Transverse colon (tissue), 4 donors: ENCODE results near the gene LRP10. TPM values are rescaled to one million over a fixed set of nuclear protein-coding genes. Genes with fewer than 3 reads are reported as not detected.

Experiments
- DNase-seq: peaks from one replicate; pipeline ENCODE4 v3.0.0-alpha.2; 2019
- H3K27ac ChIP-seq, 4 donors: fragments of 200-600 bp; sonication (generic); 2 replicates each; pipeline ENCODE4 v1.5.1; 2016 to 2018; ENCODE audit warnings: inconsistent platforms in 4 of 4
- H3K27me3 ChIP-seq: fragments of 200-600 bp; sonication (generic); 2 replicates; pipeline ENCODE4 v1.5.1; 2017; ENCODE audit warnings: inconsistent platforms
- H3K36me3 ChIP-seq, 4 donors: fragments of 200-600 bp; sonication (generic); 2 replicates each; pipeline ENCODE4 v1.5.1; 2017 to 2019; ENCODE audit warnings: inconsistent platforms in 4 of 4
- H3K4me1 ChIP-seq, 4 donors: fragments of 200-600 bp; sonication (generic); 2 replicates each; pipeline ENCODE4 v1.5.1; 2017 to 2020; ENCODE audit warnings: inconsistent platforms in 4 of 4
- H3K4me3 ChIP-seq, 4 donors: fragments of 200-600 bp; sonication (generic); 1 replicate in 1 of 4; 2 replicates in 3 of 4; pipeline versions ENCODE4 v1.5.1 to v1.6.1; 2017 to 2019; ENCODE audit warnings: inconsistent platforms in 4 of 4
- H3K9me3 ChIP-seq, 2 donors: fragments of 200-600 bp; sonication (generic); 2 replicates each; pipeline ENCODE4 v1.5.1; 2017 to 2019; ENCODE audit warnings: inconsistent platforms in 2 of 2
- CTCF ChIP-seq, 5 experiments: fragments of 200-600 bp in 3 of 5; fragments of 450-650 bp in 2 of 5; sonication (generic) in 3 of 5; IDR thresholded peaks; 1 replicate in 2 of 5; 2 replicates in 3 of 5; pipeline ENCODE4 v1.5.1; 2016 to 2017; ENCODE audit warnings: antibody characterized with exemption in 5 of 5, inconsistent platforms in 3 of 5, mild to moderate bottlenecking in 2 of 5, moderate library complexity in 1 of 5
- EP300 ChIP-seq: sonication (generic); formaldehyde crosslinking; IDR thresholded peaks from one replicate; pipeline ENCODE4 v1.6.1; 2017; ENCODE audit warnings: antibody characterized with exemption, low read depth
- POLR2A ChIP-seq: fragments of 450-650 bp; IDR thresholded peaks from one replicate; pipeline ENCODE4 v1.6.1; 2016; ENCODE audit warnings: antibody characterized with exemption, mild to moderate bottlenecking, moderate library complexity
- POLR2AphosphoS5 ChIP-seq, 3 donors: sonication (generic); formaldehyde crosslinking; IDR thresholded peaks; one replicate each; pipeline ENCODE4 v1.6.1; 2016; ENCODE audit warnings: antibody characterized with exemption in 3 of 3
- WGBS, 2 donors: methylation state at CpG; one replicate each; pipeline ENCODE4 v1.1.5; 2018; ENCODE audit warnings: low coverage in 1 of 2; 5-methylcytosine and 5-hydroxymethylcytosine counted together
- in situ Hi-C, 4 donors: fragments of 200-750 bp; cut with MboI; loops; one replicate each; pipeline versions ENCODE4 v1.15.0 to v1.15.1; 2017; ENCODE audit warnings: low sequenced_read_pairs in 3 of 4, low pct_ligation_motif_present in 1 of 4, low pct_unique_long_range_greater_than_20kb in 1 of 4
- intact Hi-C: fragments of 100-400 bp; cut with DNase I; formaldehyde crosslinking; loops from one replicate; pipeline ENCODE4 v1.15.1; 2023; ENCODE audit warnings: low total_unique reads
- total RNA-seq, 4 donors: library from RNA; depleted of rRNA; stranded (reverse); fragments of >200 nt; gene quantifications; one replicate each; pipeline ENCODE4 v1.1.0, GENCODE V29; 2016

The LRP10 gene
- total RNA-seq, 4 donors from 2014 or later, result 88.8 to 232 (median 180) TPM

- no peak for DNase-seq
- no peaks in the 10 kb centered on the region for H3K36me3 ChIP-seq
- WGBS, 2 donors, result 49 to 80% methylated on average over 1 to 4 of the region's 4 CpGs
- intact Hi-C loops, result no loop called here
- H3K9me3 ChIP-seq, result no peaks in the 10 kb centered on the region
- peak overlapping the region in 2 of 4 donors; percentile 88 for H3K27ac ChIP-seq
- H3K4me1 ChIP-seq, result peaks cover 5 to 31% (median 10%) of the 10 kb centered on the region in 4 donors
- TF ChIP-seq POLR2A (no peak), EP300 (no peak), CTCF (IDR thresholded peaks at IDR 0.05) (no peak), POLR2AphosphoS5 (IDR thresholded peaks at IDR 0.05) (no peak)
- H3K4me3 ChIP-seq, result no peak overlapping the region
- no peaks in the 10 kb centered on the region for H3K27me3 ChIP-seq
- in situ Hi-C loops, result no loop called here
Observed at GRCh38 chr14:22888662-22889061, 17.1 kb downstream of the LRP10 start.

DNA sequence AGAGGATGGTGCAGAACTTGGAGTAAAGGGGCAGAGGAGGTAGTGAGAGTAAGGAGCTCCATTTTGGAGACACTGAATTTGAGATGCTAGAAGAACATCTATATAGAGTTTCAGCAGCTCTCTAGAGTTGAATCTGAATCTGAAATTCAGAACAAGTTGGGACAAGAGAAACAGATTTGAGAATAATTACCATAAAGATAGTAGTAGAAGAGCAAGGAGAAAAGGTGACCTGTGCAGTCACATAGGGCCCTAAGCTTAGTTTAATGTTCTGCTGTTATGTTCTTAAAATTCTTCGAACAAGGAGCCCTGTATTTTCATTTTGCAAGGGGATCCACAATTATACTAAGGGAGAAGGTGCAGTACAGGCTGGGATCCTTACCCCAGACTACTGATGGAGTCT lies 18.9 kb downstream of the LRP10 start:
- Histone ChIP-seq H3K27me3 (no peaks in the 10 kb centered on the region), H3K4me3 (no peak overlapping the region), H3K9me3 (no peaks in the 10 kb centered on the region), H3K27ac (no peak overlapping the region), H3K36me3 (no peaks in the 10 kb centered on the region), H3K4me1 (peaks cover 5 to 26% (median 10%) of the 10 kb centered on the region in 4 donors)
- intact Hi-C loops (no loop called here), in situ Hi-C loops (no loop called here)
- WGBS, 2 donors, result 91 to 100% methylated on average over 1 of the region's 1 CpG
- TF ChIP-seq POLR2A, result no peak
- no peak for DNase-seq

GRCh38 chr14:22892488-22892887 lies 20.9 kb downstream of the LRP10 start:
- Histone ChIP-seq H3K4me3 (no peak overlapping the region), H3K27ac (no peak overlapping the region), H3K36me3 (no peaks in the 10 kb centered on the region), H3K4me1 (peaks cover 0 to 12% (median 0%) of the 10 kb centered on the region in 4 donors), H3K27me3 (no peaks in the 10 kb centered on the region), H3K9me3 (no peaks in the 10 kb centered on the region)
- no peak for DNase-seq
- TF ChIP-seq EP300, result no peak
- intact Hi-C loops (no loop called here), in situ Hi-C loops (no loop called here)
- WGBS, 2 donors, result 92% methylated on average over 7 of the region's 7 CpGs; no CpG with 5 or more reads in 1 of the 2 donors

DNA sequence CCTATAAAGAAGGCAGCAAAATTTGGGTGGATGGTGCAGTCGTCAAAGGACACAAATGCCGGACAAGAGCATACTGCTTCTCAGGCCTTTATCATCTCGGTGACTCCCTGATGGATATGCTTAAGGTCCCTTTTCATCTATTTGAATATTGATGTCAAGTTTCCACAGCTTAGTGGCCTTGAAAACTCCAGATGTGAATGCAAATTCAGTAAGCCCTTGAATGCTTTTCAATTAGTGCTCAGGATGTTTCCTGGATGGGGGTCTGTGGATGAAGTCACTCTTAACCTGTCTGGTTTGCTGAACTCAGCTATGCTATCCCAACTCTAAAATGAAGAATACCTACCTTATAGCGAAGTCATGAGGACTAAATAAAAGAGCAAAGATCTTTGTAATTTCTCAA lies 22.2 kb downstream of the LRP10 start:
- H3K4me1 ChIP-seq, result peaks cover 0 to 5% (median 0%) of the 10 kb centered on the region in 4 donors
- no peak for DNase-seq

DNA sequence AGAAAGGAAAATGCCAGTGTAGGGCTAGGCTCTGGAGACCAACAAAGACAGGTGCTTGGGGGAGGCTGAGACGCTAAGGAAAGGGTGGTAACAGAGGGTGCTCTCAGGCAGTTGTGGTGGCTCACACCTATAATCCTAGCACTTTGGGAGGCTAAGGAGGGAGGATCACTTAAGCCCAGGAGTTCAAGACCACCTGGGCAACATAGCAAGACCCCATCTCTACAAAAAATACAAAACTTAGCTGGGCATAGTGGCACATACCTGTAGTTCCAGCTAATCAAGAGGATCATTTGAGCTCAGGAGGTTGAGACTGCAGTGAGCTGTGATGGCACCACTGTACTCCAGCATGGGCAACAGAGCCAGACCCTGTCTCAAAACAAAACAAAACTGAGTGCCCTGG lies 23.9 kb downstream of the LRP10 start:
- H3K36me3 ChIP-seq, result no peaks in the 10 kb centered on the region
- DNase-seq, result no peak
- intact Hi-C loops (no loop called here), in situ Hi-C loops (no loop called here)
- H3K27ac ChIP-seq, result no peak overlapping the region
- WGBS, 2 donors, result 84% methylated on average over 1 of the region's 1 CpG; no CpG with 5 or more reads in 1 of the 2 donors
- peaks cover 0 to 13% (median 3%) of the 10 kb centered on the region in 4 donors for H3K4me1 ChIP-seq
- no peak for TF ChIP-seq POLR2AphosphoS5 (IDR thresholded peaks at IDR 0.05)
- no peak for TF ChIP-seq EP300
- TF ChIP-seq POLR2A, result no peak
- H3K4me3 ChIP-seq, result no peak overlapping the region
- no peaks in the 10 kb centered on the region for H3K9me3 ChIP-seq
- no peaks in the 10 kb centered on the region for H3K27me3 ChIP-seq

More for the DNA sequence above, 22.2 kb downstream of the LRP10 start:
- Histone ChIP-seq H3K9me3 (no peaks in the 10 kb centered on the region), H3K27me3 (no peaks in the 10 kb centered on the region), H3K36me3 (no peaks in the 10 kb centered on the region), H3K4me3 (no peak overlapping the region), H3K27ac (no peak overlapping the region)
- 87 to 90% methylated on average over 3 to 4 of the region's 4 CpGs for WGBS, 2 donors
- TF ChIP-seq EP300 (no peak), POLR2A (no peak), POLR2AphosphoS5 (IDR thresholded peaks at IDR 0.05) (no peak), CTCF (IDR thresholded peaks at IDR 0.05) (no peak)
- intact Hi-C loops (no loop called here), in situ Hi-C loops (no loop called here)

DNA sequence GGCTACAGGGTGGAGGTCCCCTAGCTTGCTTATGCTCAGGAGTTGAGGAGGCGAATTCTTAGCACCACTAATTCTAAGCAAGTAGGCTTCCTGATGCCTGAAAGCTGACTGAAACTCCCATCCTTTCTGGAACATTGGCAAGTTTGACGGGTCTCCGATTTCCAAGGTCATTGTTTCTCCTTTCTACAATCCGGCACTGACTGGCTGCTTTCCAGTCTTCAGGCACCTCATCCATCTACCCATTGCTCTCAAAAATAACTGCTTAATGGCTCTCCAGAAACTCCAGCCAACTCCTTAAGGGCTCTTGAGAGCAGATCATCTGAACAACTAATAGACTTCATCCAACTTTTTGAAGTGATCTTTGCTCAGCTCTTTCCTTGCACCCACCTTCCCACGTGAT lies 24.8 kb downstream of the LRP10 start:
- no peak for DNase-seq
- WGBS, 2 donors, result 79 to 83% methylated on average over 1 to 5 of the region's 5 CpGs
- no peak overlapping the region for H3K27ac ChIP-seq

More for the DNA sequence above, 24.8 kb downstream of the LRP10 start:
- no peaks in the 10 kb centered on the region for H3K27me3 ChIP-seq
- no peaks in the 10 kb centered on the region for H3K9me3 ChIP-seq
- H3K4me3 ChIP-seq, result no peak overlapping the region
- intact Hi-C loops, result no loop called here
- peaks cover 0 to 9% (median 3%) of the 10 kb centered on the region in 4 donors for H3K36me3 ChIP-seq
- H3K4me1 ChIP-seq, result peaks cover 0 to 17% (median 3%) of the 10 kb centered on the region in 4 donors
- in situ Hi-C loops, result no loop called here
- TF ChIP-seq CTCF (IDR thresholded peaks at IDR 0.05) (no peak), POLR2A (no peak), POLR2AphosphoS5 (IDR thresholded peaks at IDR 0.05) (no peak), EP300 (no peak)
